Kidney tubule cell (primary cell): Measurements from ENCODE around the gene KHSRP.
"Not testable (repeated sequence)": the region's sequence is repeated elsewhere in the genome, so short reads cannot be mapped to it uniquely, and the experiment has no call there.

Experiments used
- DNase-seq: peaks from one replicate; pipeline ENCODE4 v3.0.0-alpha.2; 2018; ENCODE audit warnings: low spot score

KHSRP gene

DNA sequence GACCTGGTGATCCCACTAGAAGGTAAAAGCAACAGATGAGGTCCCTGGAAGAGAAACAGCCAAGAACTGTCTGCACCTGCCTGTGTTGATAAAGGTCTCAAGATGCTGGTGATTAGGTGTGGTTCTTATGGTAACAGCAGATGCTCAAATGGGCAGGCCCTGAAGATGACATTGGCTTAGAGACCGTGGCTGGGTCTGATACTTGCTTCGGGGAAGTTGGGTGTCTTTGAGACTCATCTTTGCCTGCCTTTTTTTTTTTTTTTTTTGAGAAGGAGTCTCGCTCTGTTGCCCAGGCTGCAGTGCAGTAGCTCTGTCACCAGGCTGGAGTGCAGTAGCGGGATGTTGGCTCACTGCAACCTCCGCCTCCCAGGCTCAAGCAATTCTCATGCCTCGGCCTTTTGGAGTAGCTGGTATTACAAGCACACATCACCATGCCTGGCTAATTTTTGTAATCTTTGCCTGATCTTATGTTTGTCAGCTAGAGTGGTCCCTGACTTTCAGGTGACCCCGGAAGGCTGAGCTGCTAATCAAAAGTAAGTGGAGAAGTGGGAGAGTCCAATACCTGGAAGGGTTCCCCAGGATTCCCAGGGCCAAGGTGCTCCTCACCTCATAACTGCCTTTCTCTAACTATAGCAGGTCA, 27.1 kb upstream of the KHSRP start:
- DNase-seq = no peak

GRCh38 chr19:6450166-6450565, 25.6 kb upstream of the KHSRP start:
- no peak for DNase-seq

DNA sequence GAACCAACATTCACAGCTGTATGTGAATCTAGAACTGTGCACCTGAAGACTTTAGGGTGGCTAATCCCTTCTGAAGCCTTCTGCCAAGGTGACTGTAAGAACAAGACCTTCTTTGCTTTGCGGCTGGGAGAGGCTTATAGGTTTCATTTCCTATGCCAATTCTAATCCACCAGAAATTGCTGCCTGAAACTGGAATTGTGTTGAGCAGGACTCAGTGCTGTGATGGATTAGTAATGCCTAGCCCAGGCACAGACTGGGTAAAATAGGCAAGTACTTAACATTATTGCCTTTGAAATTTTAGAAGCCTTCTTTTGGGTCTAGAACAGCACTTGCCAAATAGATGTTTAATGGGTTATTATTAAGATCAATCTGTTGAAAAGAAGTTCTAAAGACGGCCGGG, 23.4 kb upstream of the KHSRP start:
- DNase-seq = no peak

DNA sequence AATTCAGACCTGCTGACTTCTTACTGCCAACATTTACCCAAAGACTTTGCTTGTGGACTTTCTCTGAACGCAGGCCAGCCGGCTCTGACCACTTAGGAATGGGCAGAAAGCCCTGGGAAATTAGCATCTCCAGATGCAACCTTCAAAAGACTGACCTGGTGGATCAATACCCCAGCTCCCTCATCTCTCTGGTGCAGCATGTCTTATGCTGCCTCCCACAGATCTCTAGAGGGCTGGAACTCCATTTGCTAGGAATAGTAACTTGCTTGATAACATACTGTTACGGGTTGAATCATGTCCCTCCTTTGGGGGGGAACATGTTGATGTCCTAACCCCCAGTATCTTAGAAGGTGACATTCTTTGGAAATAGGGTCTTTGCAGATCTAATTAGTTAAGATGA, 21.8 kb upstream of the KHSRP start:
- DNase-seq = no peak

GRCh38 chr19:6443986-6444385, 19.4 kb upstream of the KHSRP start:
- DNase-seq = no peak

DNA sequence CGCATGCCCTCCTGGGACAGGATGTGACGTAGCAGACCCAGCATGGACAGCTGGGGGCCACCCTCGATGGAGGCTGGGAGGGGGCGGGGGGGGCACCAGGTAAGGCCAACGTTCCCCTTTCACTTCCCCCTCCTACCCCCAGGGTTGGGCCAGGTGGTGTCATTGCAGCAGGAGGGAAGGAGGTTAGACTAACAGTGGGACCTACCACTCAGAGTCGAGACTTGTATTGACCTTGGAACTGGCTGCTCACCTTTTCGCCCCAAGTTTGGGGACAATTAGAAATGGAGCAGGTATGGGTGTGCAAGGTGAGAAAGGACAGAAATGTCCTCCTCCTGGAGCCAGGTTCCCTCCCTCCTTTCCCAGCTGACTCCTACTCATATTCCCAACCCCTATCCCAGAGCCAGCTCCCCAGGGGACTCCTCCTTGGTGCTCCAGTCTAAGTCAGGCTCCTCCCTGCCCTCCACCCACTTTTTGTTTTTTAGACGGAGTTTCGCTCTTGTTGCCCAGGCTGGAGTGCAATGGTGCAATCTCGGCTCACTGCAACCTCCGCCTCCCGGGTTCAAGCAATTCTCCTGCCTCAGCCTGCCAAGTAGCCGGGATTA, 17.6 kb upstream of the KHSRP start:
- no peak for DNase-seq

GRCh38 chr19:6440905-6441304, 16.3 kb upstream of the KHSRP start:
- no peak for DNase-seq

GRCh38 chr19:6439743-6440142, 15.1 kb upstream of the KHSRP start:
- DNase-seq = no peak

DNA sequence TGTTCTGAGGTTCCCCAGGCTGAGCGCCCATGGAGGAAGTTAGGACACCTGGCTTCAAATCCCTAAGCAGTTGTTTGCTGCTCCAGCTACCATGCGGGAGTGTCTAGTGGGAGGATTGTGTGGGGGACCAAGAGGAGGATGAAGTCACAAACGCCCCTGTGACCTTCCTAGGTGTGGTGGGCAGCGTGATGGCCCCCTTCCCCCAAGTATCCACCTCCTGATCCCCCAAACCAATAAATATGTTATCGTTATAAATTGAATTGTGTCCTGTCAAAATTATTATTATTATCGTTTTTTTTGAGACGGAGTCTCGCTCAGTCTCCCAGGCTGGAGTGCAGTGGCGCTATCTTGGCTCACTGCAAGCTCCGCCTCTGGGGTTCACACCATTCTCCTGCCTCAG, 9.1 kb upstream of the KHSRP start, which contains the start of gene SLC25A41:
Gene SLC25A41 (minus strand): TSS at position 101 of the 400 bp plus-strand sequence. CDS start 70 bp downstream, at position 31.
- DNase-seq = no peak

- no peak for DNase-seq
Observed at GRCh38 chr19:6433165-6433564, 8.6 kb upstream of the KHSRP start.

DNA sequence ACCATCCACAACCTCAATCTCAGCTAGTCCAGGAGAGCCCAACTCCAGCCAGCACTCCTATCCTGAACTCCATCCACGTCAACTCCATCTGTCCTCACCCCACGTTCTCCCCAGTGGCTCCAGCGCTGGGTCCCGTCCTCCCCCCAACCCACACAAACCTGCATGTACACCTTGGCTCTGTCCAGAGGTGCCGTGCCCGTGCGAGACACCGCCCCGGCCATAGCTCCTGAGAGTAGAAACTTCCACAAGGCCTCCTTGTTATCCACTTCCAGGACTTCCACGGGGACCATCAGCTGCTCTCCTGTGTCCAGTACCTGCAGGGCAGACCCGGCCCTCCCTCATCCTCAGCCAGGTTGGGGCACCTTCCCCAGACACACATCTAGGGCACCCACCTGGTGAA, 7.3 kb upstream of the KHSRP start:
- no peak for DNase-seq

DNA sequence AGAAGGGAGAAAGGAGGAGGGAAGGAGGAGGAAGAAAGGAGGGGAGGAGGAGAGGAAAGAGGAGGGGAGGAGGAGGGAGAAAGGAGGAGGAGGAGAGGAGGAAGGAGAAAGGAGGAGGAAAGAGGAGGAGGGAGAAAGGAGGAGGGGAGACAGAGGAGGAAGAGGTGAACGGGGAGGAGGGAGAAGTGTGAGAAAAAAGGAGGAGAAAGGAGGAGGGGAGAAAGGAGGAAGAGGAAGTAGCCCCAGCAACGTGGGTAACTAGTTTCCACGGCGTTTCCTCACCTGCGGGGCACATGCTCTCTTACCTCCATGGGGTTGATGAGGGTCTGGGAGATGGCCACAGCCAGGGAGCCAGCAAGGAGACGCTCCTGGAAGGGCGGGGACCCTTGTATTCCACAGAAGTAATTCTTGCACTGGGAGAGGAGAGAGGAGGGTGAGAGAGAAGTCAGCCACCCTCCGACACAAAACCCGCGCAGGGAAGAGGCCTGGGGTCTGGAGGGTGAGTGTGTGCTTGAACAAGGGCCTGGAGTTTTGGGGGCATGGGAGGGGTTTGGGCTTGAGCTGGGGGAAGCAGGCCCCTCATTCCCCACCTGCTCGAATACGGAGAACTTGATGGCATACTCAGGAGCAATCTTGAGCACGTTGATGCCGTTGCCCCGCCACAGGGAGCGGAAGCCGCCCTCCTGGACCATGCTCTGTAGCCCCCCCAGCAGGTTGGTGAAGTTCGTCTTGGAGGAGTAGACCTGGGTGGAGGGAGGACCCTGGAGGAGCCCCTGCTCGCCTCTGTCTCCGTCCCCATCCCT, 5.0 kb upstream of the KHSRP start:
- no peak for DNase-seq

- not testable (repeated sequence) for DNase-seq
Observed at GRCh38 chr19:6428692-6429418, 4.2 kb upstream of the KHSRP start.

- no peak for DNase-seq
Observed at GRCh38 chr19:6427131-6427530, 2.5 kb upstream of the KHSRP start.

DNA sequence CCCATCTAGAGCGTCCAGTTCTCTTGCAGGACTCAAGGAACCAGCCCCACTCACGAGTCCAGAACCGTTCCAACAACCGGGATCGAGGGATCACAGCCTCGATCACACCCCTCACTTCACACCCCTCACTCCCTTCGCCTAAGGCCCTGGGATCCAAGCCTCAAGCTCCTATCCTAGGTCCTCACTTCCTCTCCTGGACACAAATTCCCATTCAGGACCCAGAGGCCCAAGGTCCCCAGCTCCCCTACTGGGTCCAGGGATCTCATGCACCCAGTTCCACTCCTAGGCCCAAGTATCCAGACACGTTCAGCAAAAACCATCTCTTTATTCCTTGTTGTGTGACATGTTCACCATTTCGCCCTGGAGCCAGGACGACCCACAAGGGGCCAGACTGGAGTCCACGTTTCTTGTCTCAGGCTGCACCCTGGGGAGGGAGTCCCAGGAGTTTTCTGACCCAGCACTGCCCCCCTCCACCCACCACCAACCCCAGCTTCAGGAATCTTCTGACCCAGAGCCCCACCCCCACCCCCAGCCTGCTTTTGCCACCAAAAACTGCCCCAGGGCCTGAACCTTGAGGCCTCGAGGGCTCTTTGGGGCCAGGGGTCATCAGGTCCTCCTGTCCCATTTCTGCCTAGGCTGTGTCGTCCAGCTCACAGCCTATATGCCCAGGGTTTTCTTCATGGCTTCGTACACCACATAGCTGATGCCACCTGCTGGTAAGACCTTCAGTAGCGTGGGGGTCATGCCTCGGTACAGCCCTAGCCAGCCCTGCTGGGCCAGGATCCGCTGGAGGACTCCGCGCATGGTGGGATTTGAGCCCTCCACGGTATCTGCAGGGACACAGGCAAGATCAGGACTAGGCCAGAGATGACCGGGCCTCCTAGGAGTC, 1.4 kb upstream of the KHSRP start:
- DNase-seq = no peak

DNA sequence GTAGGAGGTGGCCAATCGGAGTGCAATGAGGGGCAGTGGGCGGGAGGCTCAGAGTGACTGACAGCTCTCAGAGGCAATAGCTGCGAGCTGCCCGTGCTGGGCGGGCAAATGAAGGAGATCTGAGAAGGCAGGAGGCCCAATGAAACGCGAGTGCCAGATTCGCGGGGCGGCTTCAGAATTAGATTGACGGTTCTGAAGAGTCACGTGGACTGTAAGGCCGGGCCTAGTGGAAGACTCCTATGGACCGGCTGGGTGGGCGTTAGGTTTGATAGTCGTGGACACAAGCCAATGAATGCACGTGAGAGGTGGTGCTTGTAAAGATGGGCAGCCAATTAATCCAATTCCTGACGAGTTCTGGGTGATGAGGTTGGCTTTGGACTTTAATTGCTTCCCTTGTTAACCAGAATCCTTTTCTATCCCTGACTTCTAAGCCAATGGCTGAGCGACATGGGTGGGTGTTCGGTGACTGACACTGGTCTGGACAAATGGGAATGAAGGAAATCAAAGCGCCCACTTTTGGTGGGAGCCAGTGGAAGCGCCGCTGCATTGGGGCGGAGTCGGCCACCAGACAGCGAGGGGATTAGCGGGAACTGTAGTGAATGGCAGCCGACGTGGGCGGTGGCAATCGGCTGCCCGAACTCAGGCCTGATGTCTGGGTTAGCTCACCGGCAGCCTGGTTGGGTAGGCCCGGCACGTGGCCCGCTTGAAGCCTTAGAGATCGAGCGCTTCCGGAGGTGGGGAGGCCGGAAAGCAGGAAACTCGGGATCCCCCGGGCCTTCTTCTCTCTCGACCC, 524 bp upstream of the KHSRP start:
- peak; percentile 100 for DNase-seq

DNA sequence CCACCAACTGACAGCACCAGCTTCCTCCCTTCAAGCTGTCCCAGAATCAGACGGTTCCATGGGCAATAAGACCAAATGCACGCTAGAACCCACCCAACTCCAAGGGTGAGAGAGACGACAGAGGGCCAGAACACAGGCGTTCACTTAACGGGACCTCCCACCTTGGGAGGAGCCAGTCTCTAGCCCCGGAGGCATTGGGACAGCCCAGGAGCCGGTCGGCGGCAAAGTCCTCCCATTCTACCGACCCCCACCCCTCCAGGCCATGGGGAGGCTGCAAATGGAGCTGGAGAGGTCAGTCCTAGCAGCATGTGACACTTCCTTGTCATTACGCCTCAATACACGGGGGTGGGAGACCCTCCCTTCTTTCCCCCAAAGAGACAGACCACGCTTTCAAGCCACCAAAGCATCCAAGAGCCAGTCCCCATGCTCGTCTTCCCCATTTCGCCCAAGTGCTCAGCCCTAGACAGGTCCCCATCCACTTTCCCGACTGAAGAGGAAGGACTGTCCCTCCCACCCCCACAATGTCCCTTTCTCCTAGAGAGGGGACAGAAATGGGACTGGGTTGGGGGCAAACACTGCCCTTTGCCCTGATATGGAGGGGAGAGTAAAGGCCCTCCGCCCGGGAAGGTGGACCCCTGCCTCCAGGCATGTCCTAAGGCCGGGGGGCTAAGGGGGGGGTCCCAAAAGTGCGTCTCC, 964 bp downstream of the KHSRP start:
- DNase-seq = peak; percentile 50

DNA sequence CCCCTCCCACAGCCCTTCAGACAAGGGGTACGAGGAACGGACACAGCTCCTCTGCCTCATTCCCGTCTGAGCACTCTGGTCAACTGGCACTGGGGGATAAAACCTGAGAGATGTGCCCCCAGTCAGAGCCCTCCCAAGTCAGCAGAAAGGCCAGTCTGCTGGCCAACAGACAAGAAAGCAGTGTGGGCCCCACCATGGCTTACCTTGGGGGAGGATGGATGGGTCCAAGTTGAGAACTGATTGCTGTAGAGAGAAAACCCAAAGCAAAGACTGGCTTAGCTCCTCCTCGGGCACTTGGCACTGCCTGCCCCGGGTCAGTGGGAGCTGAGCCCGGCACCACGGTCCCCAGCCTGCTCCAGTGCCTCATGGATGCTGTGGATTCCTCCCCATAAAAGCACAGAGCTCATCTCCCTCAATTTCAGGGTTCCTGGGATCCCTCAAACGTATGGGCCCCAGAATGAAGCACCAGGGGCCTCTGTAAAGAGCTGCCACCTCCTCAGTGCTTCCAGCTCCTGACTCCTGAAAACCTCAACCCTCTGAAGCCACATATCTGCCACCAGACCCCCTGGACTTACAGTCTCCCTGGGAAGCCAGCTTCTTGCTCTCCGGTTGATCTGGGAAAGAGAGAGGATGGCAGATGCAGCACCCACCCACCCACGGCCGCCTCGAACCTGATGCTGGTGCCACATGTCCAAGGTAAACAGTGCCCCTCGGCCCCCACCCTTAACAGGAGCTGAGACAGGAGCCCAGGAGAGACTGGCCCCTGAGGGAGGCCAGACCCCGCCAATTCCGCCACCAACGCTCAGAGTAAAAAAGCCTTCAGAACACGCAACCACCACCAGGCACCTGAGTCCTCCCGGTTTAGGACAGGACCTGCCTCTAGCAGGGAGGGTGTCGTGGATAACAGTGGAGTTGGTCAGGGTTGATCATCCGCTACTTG, 3.3 kb downstream of the KHSRP start:
- DNase-seq = no peak

DNA sequence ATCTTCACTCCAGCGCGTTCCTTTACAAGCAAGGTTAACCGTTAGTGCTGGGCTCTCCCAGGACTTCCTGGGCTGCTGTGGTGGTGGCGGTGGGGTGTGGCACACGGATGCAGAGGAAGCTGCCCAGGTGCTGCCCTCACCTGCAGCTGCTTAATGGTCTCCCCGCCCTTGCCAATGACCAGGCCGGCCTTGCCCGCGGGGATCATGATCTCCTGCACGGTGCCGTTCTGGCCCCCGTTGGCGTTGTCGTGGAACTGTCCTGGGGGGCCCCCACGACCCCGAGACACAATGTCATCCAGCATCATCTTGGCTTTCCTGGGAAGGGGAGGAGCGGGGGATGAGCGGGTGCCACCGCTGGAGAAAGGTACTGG, 6.1 kb downstream of the KHSRP start:
- DNase-seq = no peak
